MCF 10A (cell line): ENCODE measurements around the gene CACNA2D3. TPM values are rescaled to one million over a fixed set of nuclear protein-coding genes. Genes with fewer than 3 reads are reported as not detected.

Source experiments
- BruUV-seq: library from RNA; stranded (reverse); fragments of 400-500 nt; replicated peaks from 2 replicates; lab custom pipeline; 2021; lab: Mats Ljungman, UMichigan
- CTCF ChIA-PET: fragments of 300-600 bp; sonication (Branson Sonifier 250); formaldehyde crosslinking; extraction: SDS; loops from one replicate; lab custom pipeline; 2021; ENCODE audit warnings: antibody characterized with exemption, inconsistent platforms; lab: Yijun Ruan, JAX
- POLR2A ChIA-PET: fragments of 300-600, 350-650 bp; sonication (Branson Sonifier 250); formaldehyde crosslinking; extraction: SDS; loops from one replicate; lab custom pipeline; 2020; ENCODE audit warnings: antibody characterized with exemption, inconsistent platforms; lab: Yijun Ruan, JAX
- DNase-seq: peaks from one replicate; pipeline ENCODE4 v3.0.0-alpha.2; 2018; ENCODE audit not compliant: unreplicated experiment
- H3K27ac Mint-ChIP-seq: one replicate; pipeline ENCODE4 v1.8.0; 2022; ENCODE audit warnings: mild to moderate bottlenecking, low read depth, mixed read lengths; ENCODE audit not compliant: unreplicated experiment
- H3K27me3 Mint-ChIP-seq: one replicate; pipeline ENCODE4 v1.8.0; 2022; ENCODE audit warnings: mixed read lengths; ENCODE audit not compliant: insufficient read depth, unreplicated experiment
- H3K36me3 Mint-ChIP-seq: one replicate; pipeline ENCODE4 v1.8.0; 2022; ENCODE audit warnings: mild to moderate bottlenecking, moderate library complexity, mixed read lengths; ENCODE audit not compliant: insufficient read depth, unreplicated experiment
- H3K4me1 Mint-ChIP-seq: one replicate; pipeline ENCODE4 v1.8.0; 2022; ENCODE audit warnings: mixed read lengths; ENCODE audit not compliant: insufficient read depth, unreplicated experiment
- H3K4me3 Mint-ChIP-seq: one replicate; pipeline ENCODE4 v1.8.0; 2022; ENCODE audit warnings: mild to moderate bottlenecking, moderate library complexity, mixed read lengths; ENCODE audit not compliant: unreplicated experiment
- H3K9me3 Mint-ChIP-seq: one replicate; pipeline ENCODE4 v1.8.0; 2022; ENCODE audit warnings: mixed read lengths; ENCODE audit not compliant: unreplicated experiment
- intact Hi-C: fragments of 100-400 bp; cut with micrococcal nuclease; formaldehyde crosslinking; loops from 2 replicates; pipeline ENCODE4 v1.14.1; 2022
- total RNA-seq: library from RNA; stranded (reverse); gene quantifications from 2 replicates; pipeline ENCODE4 v1.2.3, GENCODE V29; 2022
- TF ChIP-seq, protein P1 (sequence below): fragments of 200-600 bp; IDR thresholded peaks from one replicate; pipeline ENCODE4 v1.8.0; 2022; ENCODE audit warnings: antibody characterized with exemption, mild to moderate bottlenecking; ENCODE audit not compliant: unreplicated experiment

CACNA2D3 gene
- total RNA-seq, 1 experiment from 2014 or later: 2.3 TPM

DNA sequence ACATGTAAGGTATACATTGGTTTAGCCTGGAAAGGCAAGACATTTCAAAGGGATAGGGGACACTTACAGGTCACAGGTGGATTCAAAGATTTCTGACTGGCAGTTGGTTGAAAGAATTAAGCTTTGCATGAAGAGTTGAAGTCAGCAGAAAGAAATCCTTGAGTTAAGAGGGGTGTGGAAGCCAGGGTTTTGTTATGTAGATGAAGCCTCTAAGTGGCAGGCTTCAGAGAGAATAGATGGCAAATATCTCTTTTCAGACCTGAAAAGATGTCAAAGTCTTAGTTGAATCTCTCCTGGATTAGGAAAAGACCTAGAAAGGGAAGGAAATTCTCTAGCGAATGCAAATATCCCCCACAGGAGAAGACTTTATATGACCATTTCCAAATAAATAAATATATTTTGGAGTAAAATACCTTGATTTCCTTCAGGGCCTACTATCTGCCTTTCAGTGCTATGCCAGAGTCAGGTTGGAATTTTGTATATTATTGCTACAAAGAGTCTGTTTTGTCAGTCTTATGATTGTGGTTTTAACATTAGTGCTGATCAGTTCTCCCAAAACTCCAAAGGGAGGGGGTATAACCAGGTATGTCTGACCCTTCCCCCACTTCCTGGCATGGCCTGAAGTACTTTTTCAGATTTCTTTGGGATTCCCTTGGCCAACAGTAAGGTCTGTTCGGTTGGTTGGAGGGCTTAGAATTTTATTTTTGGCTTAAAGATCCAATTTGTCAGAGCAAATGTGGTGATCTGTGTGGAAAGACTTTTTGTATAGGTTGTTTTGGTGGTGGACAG, 519.1 kb downstream of the CACNA2D3 start:
- POLR2A ChIA-PET: no interaction called here
- H3K4me1 Mint-ChIP-seq: peaks cover 5% of the 10 kb centered on the region
- no TSS peak for BruUV-seq
- no peak overlapping the region for H3K27ac Mint-ChIP-seq
- H3K36me3 Mint-ChIP-seq: no peaks in the 10 kb centered on the region
- DNase-seq: no peak
- CTCF ChIA-PET: interaction anchor here (0.9 kb wide), 1 partner anchor 23 kb away, joined by 4 read pairs; no protein-coding TSS in a partner anchor
- intact Hi-C loops: no loop called here
- peaks cover 13% of the 10 kb centered on the region for H3K9me3 Mint-ChIP-seq
- H3K27me3 Mint-ChIP-seq: no peaks in the 10 kb centered on the region
- TF ChIP-seq, protein P1, sequence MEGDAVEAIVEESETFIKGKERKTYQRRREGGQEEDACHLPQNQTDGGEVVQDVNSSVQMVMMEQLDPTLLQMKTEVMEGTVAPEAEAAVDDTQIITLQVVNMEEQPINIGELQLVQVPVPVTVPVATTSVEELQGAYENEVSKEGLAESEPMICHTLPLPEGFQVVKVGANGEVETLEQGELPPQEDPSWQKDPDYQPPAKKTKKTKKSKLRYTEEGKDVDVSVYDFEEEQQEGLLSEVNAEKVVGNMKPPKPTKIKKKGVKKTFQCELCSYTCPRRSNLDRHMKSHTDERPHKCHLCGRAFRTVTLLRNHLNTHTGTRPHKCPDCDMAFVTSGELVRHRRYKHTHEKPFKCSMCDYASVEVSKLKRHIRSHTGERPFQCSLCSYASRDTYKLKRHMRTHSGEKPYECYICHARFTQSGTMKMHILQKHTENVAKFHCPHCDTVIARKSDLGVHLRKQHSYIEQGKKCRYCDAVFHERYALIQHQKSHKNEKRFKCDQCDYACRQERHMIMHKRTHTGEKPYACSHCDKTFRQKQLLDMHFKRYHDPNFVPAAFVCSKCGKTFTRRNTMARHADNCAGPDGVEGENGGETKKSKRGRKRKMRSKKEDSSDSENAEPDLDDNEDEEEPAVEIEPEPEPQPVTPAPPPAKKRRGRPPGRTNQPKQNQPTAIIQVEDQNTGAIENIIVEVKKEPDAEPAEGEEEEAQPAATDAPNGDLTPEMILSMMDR: no peak
- H3K4me3 Mint-ChIP-seq: no peak overlapping the region

DNA sequence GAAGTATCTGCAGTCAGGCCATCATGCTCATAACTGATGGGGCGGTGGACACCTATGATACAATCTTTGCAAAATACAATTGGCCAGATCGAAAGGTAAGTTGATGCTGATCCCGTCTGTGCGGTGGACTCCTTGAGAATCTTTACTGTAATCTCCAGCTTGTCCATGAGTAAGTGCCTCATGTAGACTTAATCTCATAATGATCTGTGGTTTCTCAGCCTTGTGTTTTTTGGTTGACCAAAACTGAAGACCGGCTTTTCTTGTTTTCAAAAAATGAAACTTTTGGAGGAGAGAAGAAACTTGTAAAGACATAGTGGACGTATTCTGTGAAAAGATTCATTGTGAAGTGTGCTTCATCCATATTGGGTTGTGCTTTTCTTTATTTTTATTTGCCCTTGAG, 519.8 kb downstream of the CACNA2D3 start:
- TF ChIP-seq, protein P1: no peak
- no peak for DNase-seq
- POLR2A ChIA-PET: no interaction called here
- CTCF ChIA-PET: no interaction called here
- H3K27me3 Mint-ChIP-seq: no peaks in the 10 kb centered on the region
- no peaks in the 10 kb centered on the region for H3K36me3 Mint-ChIP-seq
- peaks cover 5% of the 10 kb centered on the region for H3K4me1 Mint-ChIP-seq
- BruUV-seq: no TSS peak
- no peak overlapping the region for H3K4me3 Mint-ChIP-seq
- H3K27ac Mint-ChIP-seq: no peak overlapping the region
- peaks cover 18% of the 10 kb centered on the region for H3K9me3 Mint-ChIP-seq
- intact Hi-C loops: no loop called here

DNA sequence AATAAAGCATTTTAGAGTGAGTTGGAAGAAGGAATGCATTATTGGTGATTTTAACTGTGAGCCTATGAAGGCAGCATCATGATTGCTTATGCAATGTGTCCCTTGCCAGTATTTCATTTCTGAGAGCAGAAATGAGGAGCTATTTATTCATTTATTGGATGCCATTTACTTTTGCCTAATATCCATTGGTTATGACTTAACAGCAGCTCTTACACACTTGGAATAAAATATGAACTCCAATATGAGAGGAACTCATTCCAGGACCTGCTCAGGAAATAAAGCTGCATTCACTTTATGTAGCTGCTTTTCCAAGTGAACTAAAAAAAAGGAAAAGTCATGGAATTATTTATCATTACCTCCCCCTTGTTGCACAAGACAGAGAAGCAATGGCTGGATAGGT, 525.4 kb downstream of the CACNA2D3 start:
- ChIA-PET POLR2A (interaction anchor here (0.7 kb wide), 1 partner anchor 235 kb away, joined by 3 read pairs; no protein-coding TSS in a partner anchor), CTCF (no interaction called here)
- no peak overlapping the region for H3K4me3 Mint-ChIP-seq
- H3K27ac Mint-ChIP-seq: no peak overlapping the region
- no peaks in the 10 kb centered on the region for H3K4me1 Mint-ChIP-seq
- H3K9me3 Mint-ChIP-seq: peaks cover 37% of the 10 kb centered on the region
- DNase-seq: no peak
- no peaks in the 10 kb centered on the region for H3K27me3 Mint-ChIP-seq
- TF ChIP-seq, protein P1: no peak
- no TSS peak for BruUV-seq
- H3K36me3 Mint-ChIP-seq: no peaks in the 10 kb centered on the region
- intact Hi-C loops: no loop called here

- no peak for DNase-seq
- intact Hi-C loops: no loop called here
- H3K4me1 Mint-ChIP-seq: peaks cover 7% of the 10 kb centered on the region
- ChIA-PET CTCF (interaction anchor here (1.0 kb wide), 1 partner anchor 108 kb away, joined by 3 read pairs; no protein-coding TSS in a partner anchor), POLR2A (no interaction called here)
- no peaks in the 10 kb centered on the region for H3K27me3 Mint-ChIP-seq
- no peak overlapping the region for H3K27ac Mint-ChIP-seq
- H3K9me3 Mint-ChIP-seq: peaks cover 37% of the 10 kb centered on the region
- H3K36me3 Mint-ChIP-seq: no peaks in the 10 kb centered on the region
- no TSS peak for BruUV-seq
- TF ChIP-seq, protein P1: no peak
- H3K4me3 Mint-ChIP-seq: no peak overlapping the region
Observed at GRCh38 chr3:54649551-54649950, 527.2 kb downstream of the CACNA2D3 start.
